ENCODE measurements around the gene WASHC2A.
"Not testable (repeated sequence)": the region's sequence is repeated elsewhere in the genome, so short reads cannot be mapped to it uniquely, and the experiment has no call there.

Gene WASHC2A, protein sequence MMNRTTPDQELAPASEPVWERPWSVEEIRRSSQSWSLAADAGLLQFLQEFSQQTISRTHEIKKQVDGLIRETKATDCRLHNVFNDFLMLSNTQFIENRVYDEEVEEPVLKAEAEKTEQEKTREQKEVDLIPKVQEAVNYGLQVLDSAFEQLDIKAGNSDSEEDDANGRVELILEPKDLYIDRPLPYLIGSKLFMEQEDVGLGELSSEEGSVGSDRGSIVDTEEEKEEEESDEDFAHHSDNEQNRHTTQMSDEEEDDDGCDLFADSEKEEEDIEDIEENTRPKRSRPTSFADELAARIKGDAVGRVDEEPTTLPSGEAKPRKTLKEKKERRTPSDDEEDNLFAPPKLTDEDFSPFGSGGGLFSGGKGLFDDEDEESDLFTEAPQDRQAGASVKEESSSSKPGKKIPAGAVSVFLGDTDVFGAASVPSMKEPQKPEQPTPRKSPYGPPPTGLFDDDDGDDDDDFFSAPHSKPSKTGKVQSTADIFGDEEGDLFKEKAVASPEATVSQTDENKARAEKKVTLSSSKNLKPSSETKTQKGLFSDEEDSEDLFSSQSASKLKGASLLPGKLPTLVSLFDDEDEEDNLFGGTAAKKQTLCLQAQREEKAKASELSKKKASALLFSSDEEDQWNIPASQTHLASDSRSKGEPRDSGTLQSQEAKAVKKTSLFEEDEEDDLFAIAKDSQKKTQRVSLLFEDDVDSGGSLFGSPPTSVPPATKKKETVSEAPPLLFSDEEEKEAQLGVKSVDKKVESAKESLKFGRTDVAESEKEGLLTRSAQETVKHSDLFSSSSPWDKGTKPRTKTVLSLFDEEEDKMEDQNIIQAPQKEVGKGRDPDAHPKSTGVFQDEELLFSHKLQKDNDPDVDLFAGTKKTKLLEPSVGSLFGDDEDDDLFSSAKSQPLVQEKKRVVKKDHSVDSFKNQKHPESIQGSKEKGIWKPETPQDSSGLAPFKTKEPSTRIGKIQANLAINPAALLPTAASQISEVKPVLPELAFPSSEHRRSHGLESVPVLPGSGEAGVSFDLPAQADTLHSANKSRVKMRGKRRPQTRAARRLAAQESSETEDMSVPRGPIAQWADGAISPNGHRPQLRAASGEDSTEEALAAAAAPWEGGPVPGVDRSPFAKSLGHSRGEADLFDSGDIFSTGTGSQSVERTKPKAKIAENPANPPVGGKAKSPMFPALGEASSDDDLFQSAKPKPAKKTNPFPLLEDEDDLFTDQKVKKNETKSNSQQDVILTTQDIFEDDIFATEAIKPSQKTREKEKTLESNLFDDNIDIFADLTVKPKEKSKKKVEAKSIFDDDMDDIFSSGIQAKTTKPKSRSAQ (N-terminal part only)

DNA sequence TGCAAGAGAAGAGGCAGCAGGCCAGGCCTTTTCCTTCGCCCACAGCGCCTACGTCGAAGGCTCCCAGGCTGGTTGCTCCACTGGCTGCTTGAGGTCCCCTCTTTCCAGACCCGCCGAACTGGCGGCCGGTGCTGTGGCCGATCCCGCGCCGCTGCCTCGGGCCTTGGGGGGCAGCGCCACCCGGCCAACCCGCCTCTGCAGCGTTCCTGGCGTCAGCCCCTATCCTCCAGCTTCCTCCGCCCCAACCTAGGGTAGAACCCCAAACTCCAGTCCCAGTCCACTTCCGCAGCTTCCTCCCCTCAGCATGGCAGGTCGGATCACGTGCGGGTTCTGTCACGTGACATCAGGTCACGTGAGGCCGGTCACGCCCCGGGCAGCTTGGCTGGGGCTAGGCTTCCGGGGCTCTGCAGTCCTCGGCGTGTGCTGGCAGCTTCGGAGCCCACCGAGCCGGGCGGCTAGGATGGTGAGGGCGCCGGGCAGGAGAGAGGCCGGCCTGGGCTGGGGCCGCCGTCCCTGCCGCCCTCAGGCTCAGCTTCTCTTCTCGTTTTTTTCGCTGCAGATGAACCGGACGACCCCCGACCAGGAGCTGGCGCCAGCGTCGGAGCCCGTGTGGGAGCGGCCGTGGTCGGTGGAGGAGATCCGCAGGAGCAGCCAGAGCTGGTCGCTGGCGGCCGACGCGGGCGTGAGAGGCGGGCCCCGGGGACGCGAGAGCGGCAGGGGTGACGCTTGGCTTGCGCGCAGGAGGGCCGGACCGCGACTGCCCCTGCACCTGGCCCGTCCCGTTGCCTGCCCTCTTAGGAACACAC is at the start of gene WASHC2A:
WASHC2A (plus strand) TSS at position 409 of the 806 bp plus-strand sequence; CDS start at position 461, 52 bp downstream.
- not testable (repeated sequence) for H3K9me3 Mint-ChIP-seq; H3K27me3 Mint-ChIP-seq; H3K36me3 Mint-ChIP-seq (ENCODE audit: low read depth); H3K4me1 Mint-ChIP-seq
- Mint-ChIP-seq H3K27ac (peak within 1 kb of the TSS; percentile 81), H3K4me3 (peak within 1 kb of the TSS; percentile 70)
- ATAC-seq (peak; percentile 87), DNase-seq (peak; percentile 79)

DNA sequence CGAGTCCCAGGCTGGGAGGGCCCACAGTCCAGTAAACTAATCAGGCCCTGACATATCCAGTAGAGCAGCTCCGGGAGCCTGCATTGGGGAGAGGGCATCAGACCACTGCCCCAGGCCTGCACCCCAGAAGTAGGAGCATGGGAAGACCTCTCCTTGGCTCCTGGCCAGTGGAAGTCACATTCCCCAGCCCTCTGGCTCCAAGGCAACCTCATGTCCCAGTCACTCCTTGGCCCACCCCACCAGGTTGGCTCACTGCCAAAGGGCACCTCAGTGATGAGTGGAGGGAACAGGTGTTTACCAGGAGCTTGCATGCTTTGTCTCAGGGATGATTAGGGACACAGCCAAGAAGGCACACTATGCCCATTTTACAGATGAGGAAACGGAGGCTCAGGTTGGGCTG is 48.5 kb upstream of the WASHC2A start:
- H3K9me3 Mint-ChIP-seq; H3K27me3 Mint-ChIP-seq; H3K36me3 Mint-ChIP-seq (ENCODE audit: low read depth); H3K27ac Mint-ChIP-seq; H3K4me3 Mint-ChIP-seq; ATAC-seq; DNase-seq; H3K4me1 Mint-ChIP-seq: not testable (repeated sequence)

DNA sequence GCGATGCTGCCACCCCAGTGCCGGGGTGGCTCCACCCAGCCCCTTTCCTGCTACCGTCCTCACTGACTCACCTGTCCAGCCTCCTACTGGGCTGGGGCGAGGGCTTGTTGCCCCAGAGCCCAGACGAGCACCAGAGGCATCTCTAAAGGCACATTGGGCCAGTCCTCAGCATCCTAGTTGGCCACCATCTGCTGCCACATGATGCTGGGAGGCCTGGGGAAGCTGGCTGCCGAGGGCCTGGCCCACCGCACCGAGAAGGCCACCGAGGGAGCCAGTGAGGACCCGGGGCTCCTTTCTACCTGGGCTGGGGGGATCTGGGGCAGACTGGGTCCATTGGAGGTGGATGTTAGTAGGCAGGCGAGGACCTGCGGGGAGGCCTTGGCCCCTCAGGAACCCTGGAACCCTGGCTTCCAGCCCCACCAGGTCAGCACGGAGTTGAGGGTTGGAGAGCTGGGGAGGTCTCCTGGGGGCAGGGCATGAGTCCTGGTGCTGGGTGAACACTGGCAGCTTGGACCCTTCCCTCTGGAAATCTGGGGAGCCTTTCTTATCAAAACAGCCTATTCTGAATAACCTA is 47.2 kb upstream of the WASHC2A start:
- H3K27me3 Mint-ChIP-seq; H3K36me3 Mint-ChIP-seq (ENCODE audit: low read depth); ATAC-seq; H3K27ac Mint-ChIP-seq; DNase-seq; H3K4me3 Mint-ChIP-seq; H3K9me3 Mint-ChIP-seq; H3K4me1 Mint-ChIP-seq: not testable (repeated sequence)

DNA sequence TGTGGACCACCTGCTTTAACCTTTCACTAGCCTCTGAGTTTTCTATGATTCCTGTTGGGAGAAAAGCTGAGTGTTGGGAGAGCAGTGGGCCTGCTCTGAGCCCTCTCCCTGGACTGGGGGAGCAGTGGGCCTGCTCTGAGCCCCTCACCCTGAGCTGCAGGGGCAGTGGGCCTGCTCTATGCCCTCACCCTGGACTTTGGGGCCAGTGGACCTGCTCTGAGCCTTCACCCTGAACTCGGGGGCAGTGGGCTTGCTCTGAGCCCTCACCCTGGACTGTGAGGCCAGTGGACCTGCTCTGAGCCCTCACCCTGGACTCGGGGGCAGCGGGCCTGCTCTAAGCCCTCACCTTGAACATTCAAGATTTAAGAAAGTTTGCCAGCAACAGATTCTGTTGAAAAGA is 46.1 kb upstream of the WASHC2A start:
- no peaks in the 10 kb centered on the region for H3K4me1 Mint-ChIP-seq
- DNase-seq: no peak
- peaks cover 14% of the 10 kb centered on the region for H3K27me3 Mint-ChIP-seq
- H3K27ac Mint-ChIP-seq: no peak overlapping the region
- H3K4me3 Mint-ChIP-seq: no peak overlapping the region
- H3K9me3 Mint-ChIP-seq: no peaks in the 10 kb centered on the region
- no peak for ATAC-seq
- H3K36me3 Mint-ChIP-seq (ENCODE audit: low read depth): no peaks in the 10 kb centered on the region

DNA sequence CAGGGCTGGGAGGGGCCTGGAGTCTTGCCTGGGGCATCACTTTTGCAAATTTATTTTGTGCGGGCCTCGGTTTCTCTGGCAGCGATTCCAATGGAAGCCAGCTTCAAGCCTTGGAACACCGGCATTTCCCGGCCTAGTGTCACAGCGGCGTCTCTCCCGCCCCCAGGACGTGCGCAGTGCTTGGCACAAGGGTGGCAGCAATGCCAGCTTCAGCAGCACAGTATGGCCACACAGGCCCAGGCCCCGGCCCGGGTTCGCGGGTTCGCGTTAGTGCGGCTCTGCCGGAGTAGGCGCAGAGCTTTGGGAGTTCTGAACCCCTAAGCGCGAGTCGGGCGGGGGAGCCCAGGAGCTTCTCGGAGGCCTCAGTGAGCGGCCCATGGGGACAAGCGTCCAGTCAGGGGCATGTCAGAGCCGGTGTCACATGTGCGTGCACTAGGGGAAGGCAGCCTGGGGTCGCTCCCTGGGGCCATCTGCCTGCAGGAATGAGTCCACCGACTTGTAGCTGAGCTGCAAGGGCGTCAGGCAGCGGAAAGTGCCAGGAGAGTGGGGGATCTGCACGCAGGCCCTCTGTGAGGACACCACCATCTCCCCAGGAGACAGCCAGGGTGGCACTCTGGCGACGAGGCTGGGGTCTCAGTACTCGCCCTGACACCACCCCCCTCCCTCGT is 42.9 kb upstream of the WASHC2A start:
- not testable (repeated sequence) for H3K27ac Mint-ChIP-seq; H3K36me3 Mint-ChIP-seq (ENCODE audit: low read depth); H3K4me1 Mint-ChIP-seq; H3K4me3 Mint-ChIP-seq; H3K9me3 Mint-ChIP-seq; ATAC-seq; DNase-seq
- peaks cover 16% of the 10 kb centered on the region for H3K27me3 Mint-ChIP-seq

DNA sequence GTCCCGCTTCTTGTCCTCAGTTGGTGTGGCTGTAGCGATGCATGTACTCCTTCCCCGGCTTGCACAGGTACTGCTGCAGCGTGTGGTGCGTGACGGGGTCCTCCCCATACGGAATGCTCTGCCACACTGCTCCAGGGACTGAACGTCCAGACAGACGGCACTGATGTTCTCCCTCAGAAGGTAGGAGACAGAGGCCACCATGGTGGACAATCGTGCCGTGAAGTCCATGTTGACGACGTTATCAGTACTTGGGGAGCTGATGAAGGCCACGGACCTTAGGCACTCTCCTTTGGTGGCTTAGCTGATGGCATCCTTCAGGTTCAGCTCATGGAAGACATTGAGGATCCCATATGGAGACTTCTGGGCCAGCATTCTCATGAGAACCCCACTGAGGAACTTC is 42.1 kb upstream of the WASHC2A start:
- ATAC-seq: no peak
- Mint-ChIP-seq H3K27ac (no peak overlapping the region), H3K27me3 (peaks cover 18% of the 10 kb centered on the region)

DNA sequence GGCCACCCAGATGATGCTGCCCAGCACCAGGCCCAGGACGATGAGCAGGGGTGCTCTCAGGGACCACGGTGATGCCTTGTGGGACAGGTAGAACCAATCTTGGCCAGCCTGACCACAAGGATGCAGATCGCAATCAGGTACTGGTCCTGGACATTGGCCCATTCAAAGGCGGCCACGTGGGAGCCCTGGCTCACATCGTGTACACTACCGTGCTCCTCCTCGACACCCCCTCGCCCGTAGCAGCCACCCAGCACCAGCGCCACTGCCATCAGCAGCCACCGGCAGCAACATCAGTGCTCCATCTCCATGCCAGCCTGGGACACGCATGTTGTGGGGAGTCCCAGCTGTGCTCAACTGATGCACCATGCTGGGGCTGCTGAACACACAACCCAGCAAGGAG is 40.6 kb upstream of the WASHC2A start:
- no peaks in the 10 kb centered on the region for H3K9me3 Mint-ChIP-seq
- ATAC-seq: no peak
- no peak overlapping the region for H3K27ac Mint-ChIP-seq
- no peaks in the 10 kb centered on the region for H3K36me3 Mint-ChIP-seq (ENCODE audit: low read depth)
- H3K27me3 Mint-ChIP-seq: peaks cover 18% of the 10 kb centered on the region
- no peak overlapping the region for H3K4me3 Mint-ChIP-seq
- no peak for DNase-seq
- H3K4me1 Mint-ChIP-seq: no peaks in the 10 kb centered on the region

More for the DNA sequence above, 42.1 kb upstream of the WASHC2A start:
- H3K4me3 Mint-ChIP-seq: no peak overlapping the region
- no peak for DNase-seq
- no peaks in the 10 kb centered on the region for H3K4me1 Mint-ChIP-seq
- H3K36me3 Mint-ChIP-seq (ENCODE audit: low read depth): no peaks in the 10 kb centered on the region
- H3K9me3 Mint-ChIP-seq: no peaks in the 10 kb centered on the region

DNA sequence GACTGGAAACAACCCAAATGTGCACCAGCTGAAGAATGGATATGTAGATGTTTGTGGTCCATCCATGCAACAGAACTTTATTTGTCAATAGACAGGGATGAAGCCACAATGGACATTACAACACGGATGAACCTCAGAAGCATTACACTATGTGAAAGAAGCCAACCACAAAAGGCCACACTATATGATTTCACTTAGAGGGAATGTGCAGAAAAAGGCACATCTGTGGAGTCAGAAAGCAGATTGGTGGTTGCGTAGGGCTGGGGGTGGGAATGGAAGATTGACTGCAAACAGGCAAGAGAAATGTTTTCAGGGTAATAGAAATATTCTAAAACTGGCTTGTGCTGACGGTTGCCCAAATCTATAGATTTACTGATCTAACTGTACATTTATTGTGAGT is 34.3 kb upstream of the WASHC2A start:
- H3K36me3 Mint-ChIP-seq (ENCODE audit: low read depth): no peaks in the 10 kb centered on the region
- peaks cover 1% of the 10 kb centered on the region for H3K27me3 Mint-ChIP-seq
- H3K4me3 Mint-ChIP-seq: no peak overlapping the region
- H3K4me1 Mint-ChIP-seq: peaks cover 2% of the 10 kb centered on the region
- ATAC-seq (no peak), DNase-seq (no peak)
- H3K27ac Mint-ChIP-seq: no peak overlapping the region
- no peaks in the 10 kb centered on the region for H3K9me3 Mint-ChIP-seq

DNA sequence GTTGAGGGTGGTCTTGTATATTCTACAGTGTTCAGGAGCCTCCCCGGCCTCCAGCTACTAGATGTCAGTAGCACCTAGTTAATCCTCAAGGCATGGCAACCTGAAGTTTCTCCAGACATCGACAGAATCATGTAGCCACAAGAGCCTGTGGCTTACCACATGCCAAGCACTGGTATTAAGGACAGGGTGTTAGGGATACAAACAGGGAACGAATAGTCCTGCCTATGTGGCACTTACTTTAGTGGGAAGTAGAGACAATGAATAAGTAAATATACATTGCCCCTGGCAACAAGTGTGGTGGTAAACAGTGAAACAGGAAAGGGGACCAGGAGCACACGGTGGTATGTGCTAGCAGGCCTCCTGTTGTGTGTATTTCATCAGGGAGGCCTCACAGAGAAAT is 32.4 kb upstream of the WASHC2A start:
- not testable (repeated sequence) for DNase-seq; H3K36me3 Mint-ChIP-seq (ENCODE audit: low read depth); H3K9me3 Mint-ChIP-seq; ATAC-seq; H3K4me1 Mint-ChIP-seq; H3K27ac Mint-ChIP-seq; H3K27me3 Mint-ChIP-seq; H3K4me3 Mint-ChIP-seq

DNA sequence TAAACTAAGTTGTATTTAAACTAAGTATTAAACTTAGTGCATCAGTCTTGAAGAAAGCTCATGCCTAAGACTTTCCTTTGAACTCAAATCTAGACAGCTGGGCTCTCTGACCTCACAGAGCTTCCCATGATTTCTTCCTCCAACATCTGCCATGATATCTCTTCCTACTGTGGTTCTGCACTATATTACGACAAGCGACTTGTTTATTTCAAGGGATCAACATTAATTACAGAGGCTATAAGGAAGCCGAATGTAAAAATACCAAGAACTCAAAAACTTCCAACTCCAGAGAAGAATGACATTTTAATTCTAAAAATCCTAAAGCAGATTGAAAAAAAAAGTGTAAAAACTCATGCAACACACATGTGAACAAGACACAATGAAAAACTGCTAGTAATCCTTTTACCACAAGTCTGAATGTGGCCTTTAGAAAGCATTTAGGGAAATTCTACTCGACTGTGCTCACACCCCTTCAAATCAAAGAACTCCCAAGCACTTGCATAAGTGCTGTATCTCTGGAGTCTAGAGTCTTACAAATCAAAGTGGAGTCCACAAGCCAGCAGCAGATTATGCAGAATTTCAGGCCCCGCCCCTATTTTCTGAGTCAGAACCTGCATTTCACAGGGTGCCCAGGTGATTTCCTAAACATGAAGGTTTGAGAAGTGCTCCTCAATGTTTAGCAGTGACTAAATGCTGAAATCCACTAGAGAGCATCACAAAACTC is 22.7 kb upstream of the WASHC2A start:
- Mint-ChIP-seq H3K36me3 (ENCODE audit: low read depth) (no peaks in the 10 kb centered on the region), H3K27me3 (no peaks in the 10 kb centered on the region), H3K4me3 (no peak overlapping the region), H3K4me1 (no peaks in the 10 kb centered on the region), H3K9me3 (no peaks in the 10 kb centered on the region), H3K27ac (no peak overlapping the region)
- DNase-seq (peak; percentile 5), ATAC-seq (no peak)

DNA sequence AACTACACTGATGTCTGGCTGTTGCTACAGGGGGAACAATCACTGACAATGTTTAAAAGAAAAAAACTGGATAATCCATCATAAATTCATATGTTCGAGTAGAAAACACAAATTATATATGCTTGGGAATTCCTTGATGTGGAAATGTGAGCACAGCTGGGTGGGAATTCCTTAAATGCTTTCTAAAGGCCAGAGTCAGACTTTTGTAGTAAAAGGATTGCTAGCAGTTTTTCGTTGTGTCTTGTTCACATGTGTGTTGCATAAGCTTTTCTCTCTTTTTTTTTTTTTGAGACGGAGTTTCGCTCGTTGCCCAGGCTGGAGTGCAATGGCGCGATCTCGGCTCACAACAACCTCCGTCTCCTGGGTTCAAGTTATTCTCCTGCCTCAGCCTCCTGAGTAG is 21.3 kb upstream of the WASHC2A start:
- not testable (repeated sequence) for H3K27ac Mint-ChIP-seq, DNase-seq

DNA sequence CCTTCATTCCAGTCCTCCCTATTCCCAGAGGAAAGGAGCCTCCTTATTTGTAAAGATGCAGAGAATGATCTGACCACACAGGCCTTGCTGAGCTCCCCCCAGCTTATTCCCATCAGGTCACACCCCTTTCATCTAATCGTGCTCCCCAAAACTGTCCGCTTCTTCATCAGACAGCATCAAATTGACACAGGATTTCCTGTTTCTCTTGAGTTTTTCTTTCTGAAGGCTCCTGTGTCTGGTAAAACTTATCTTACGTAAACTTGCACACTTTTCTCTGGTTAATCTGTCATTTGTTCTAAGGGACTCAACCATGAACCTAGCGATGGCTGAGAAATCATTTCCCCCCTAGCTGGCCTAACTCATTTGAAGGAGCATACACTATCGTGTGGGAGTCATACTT is 20.2 kb upstream of the WASHC2A start:
- H3K9me3 Mint-ChIP-seq; H3K4me1 Mint-ChIP-seq; ATAC-seq; H3K27me3 Mint-ChIP-seq; DNase-seq; H3K36me3 Mint-ChIP-seq (ENCODE audit: low read depth); H3K27ac Mint-ChIP-seq; H3K4me3 Mint-ChIP-seq: not testable (repeated sequence)

More for the DNA sequence above, 21.3 kb upstream of the WASHC2A start:
- not testable (repeated sequence) for H3K9me3 Mint-ChIP-seq; H3K4me1 Mint-ChIP-seq; H3K4me3 Mint-ChIP-seq; H3K36me3 Mint-ChIP-seq (ENCODE audit: low read depth); H3K27me3 Mint-ChIP-seq; ATAC-seq
